HTERT RPE-1 (cell line): ENCODE data around the gene SLC33A1.
"Not testable (repeated sequence)": the region's sequence is repeated elsewhere in the genome, so short reads cannot be mapped to it uniquely, and the experiment has no call there.

Source experiments
- in situ Hi-C: fragments of 300-500 bp; cut with MboI; formaldehyde crosslinking; loops from 4 replicates; pipeline ENCODE4 v1.14.3; 2020; ENCODE audit warnings: low sequenced_read_pairs

SLC33A1 gene

GRCh38 chr3:155862290-155862982 lies 8.2 kb upstream of the SLC33A1 start:
- in situ Hi-C loops: not testable (repeated sequence)

GRCh38 chr3:155861476-155862183 lies 7.4 kb upstream of the SLC33A1 start:
- in situ Hi-C loops: no loop called here

GRCh38 chr3:155860424-155860823 lies 6.2 kb upstream of the SLC33A1 start:
- in situ Hi-C loops: not testable (repeated sequence)

- in situ Hi-C loops: no loop called here
Measured at GRCh38 chr3:155859859-155860258, 5.6 kb upstream of the SLC33A1 start.

- in situ Hi-C loops: no loop called here
Measured at GRCh38 chr3:155853214-155854140, 750 bp downstream of the SLC33A1 start.

- in situ Hi-C loops: no loop called here
Measured at GRCh38 chr3:155852341-155852740, 1.9 kb downstream of the SLC33A1 start.

GRCh38 chr3:155849404-155849803 lies 4.8 kb downstream of the SLC33A1 start:
- in situ Hi-C loops: not testable (repeated sequence)

- in situ Hi-C loops: no loop called here
Measured at GRCh38 chr3:155847993-155848392, 6.2 kb downstream of the SLC33A1 start.

- in situ Hi-C loops: no loop called here
Measured at GRCh38 chr3:155846119-155846518, 8.1 kb downstream of the SLC33A1 start.

GRCh38 chr3:155843569-155843968 lies 10.7 kb downstream of the SLC33A1 start:
- in situ Hi-C loops: no loop called here

- in situ Hi-C loops: no loop called here
Measured at GRCh38 chr3:155835341-155836071, 18.7 kb downstream of the SLC33A1 start.

GRCh38 chr3:155828490-155829098 lies 25.6 kb downstream of the SLC33A1 start:
- in situ Hi-C loops: not testable (repeated sequence)

GRCh38 chr3:155815030-155815545 lies 39.1 kb downstream of the SLC33A1 start:
- in situ Hi-C loops: no loop called here

- in situ Hi-C loops: not testable (repeated sequence)
Measured at GRCh38 chr3:155813224-155813623, 41.0 kb downstream of the SLC33A1 start.

- in situ Hi-C loops: no loop called here
Measured at GRCh38 chr3:155809181-155809580, 45.0 kb downstream of the SLC33A1 start.

GRCh38 chr3:155807823-155808222 lies 46.4 kb downstream of the SLC33A1 start:
- in situ Hi-C loops: no loop called here

GRCh38 chr3:155805802-155806618 lies 48.2 kb downstream of the SLC33A1 start, which contains the start of gene C3orf33:
TSS of gene C3orf33 (minus strand) at chr3:155806278. CDS start at chr3:155806252, 26 bp downstream.
- in situ Hi-C loops: no loop called here

GRCh38 chr3:155805204-155805801 lies 48.9 kb downstream of the SLC33A1 start:
- in situ Hi-C loops: no loop called here

GRCh38 chr3:155804323-155804722 lies 49.9 kb downstream of the SLC33A1 start:
- in situ Hi-C loops: no loop called here
